PFSK-1 (cell line): ENCODE data around the gene NR3C1.

Source experiments
- FOXP2 ChIP-seq: optimal IDR thresholded peaks from 2 replicates; pipeline ENCODE3; 2011; ENCODE audit warnings: borderline replicate concordance, control low read depth, inconsistent platforms; ENCODE audit not compliant: insufficient read depth; ENCODE audit errors: extremely low read length, extremely low read depth
- POLR2AphosphoS5 ChIP-seq: IDR thresholded peaks from 2 replicates; pipeline ENCODE4 v1.6.1; 2012; ENCODE audit warnings: low read depth, mild to moderate bottlenecking, control low read depth, low read length, moderate library complexity
- SIN3A ChIP-seq: IDR thresholded peaks from 2 replicates; pipeline ENCODE4 v1.6.1; 2012; ENCODE audit warnings: mild to moderate bottlenecking, low read length, moderate library complexity, borderline replicate concordance; ENCODE audit not compliant: insufficient read depth
- TAF1 ChIP-seq: IDR thresholded peaks from 2 replicates; pipeline ENCODE4 v1.6.1; 2012; ENCODE audit warnings: low read length, control low read depth, borderline replicate concordance; ENCODE audit not compliant: insufficient read depth
- TF ChIP-seq, protein P1 (sequence below), 2 experiments: IDR thresholded peaks; 2 replicates each; pipeline versions ENCODE4 v1.6.1 to v1.8.0; 2011 to 2012; ENCODE audit warnings: low read depth in 2 of 2, low read length in 2 of 2, control low read depth in 1 of 2, inconsistent platforms in 1 of 2, mild to moderate bottlenecking in 1 of 2, moderate library complexity in 1 of 2; ENCODE audit not compliant: insufficient read depth in 1 of 2

DNA sequence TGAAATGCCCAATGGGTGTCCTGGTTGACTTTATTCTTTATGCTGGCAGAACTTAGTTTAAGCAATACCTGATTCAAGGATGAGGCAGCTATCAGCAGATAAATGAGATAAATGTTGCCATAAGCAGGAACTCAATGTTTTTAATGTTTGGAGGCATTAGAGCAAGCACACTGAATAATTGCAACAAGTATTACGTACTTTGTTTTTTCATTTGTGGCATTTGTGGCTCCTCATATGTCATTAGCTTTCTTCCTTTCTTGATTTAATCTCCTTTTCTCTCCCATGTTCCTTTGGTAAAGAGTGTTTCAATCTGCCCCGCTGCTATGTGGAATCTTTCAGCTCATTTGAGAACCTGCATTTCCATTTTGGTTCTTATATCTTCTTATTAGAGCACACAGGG lies 6.4 kb upstream of the NR3C1 start:
- no peak for TF ChIP-seq TAF1
- TF ChIP-seq SIN3A: no peak
- TF ChIP-seq, protein P1, sequence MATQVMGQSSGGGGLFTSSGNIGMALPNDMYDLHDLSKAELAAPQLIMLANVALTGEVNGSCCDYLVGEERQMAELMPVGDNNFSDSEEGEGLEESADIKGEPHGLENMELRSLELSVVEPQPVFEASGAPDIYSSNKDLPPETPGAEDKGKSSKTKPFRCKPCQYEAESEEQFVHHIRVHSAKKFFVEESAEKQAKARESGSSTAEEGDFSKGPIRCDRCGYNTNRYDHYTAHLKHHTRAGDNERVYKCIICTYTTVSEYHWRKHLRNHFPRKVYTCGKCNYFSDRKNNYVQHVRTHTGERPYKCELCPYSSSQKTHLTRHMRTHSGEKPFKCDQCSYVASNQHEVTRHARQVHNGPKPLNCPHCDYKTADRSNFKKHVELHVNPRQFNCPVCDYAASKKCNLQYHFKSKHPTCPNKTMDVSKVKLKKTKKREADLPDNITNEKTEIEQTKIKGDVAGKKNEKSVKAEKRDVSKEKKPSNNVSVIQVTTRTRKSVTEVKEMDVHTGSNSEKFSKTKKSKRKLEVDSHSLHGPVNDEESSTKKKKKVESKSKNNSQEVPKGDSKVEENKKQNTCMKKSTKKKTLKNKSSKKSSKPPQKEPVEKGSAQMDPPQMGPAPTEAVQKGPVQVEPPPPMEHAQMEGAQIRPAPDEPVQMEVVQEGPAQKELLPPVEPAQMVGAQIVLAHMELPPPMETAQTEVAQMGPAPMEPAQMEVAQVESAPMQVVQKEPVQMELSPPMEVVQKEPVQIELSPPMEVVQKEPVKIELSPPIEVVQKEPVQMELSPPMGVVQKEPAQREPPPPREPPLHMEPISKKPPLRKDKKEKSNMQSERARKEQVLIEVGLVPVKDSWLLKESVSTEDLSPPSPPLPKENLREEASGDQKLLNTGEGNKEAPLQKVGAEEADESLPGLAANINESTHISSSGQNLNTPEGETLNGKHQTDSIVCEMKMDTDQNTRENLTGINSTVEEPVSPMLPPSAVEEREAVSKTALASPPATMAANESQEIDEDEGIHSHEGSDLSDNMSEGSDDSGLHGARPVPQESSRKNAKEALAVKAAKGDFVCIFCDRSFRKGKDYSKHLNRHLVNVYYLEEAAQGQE (IDR thresholded peaks at IDR 0.05; ENCODE audit: insufficient read depth in 1 of 2, low read depth in 2 of 2, low read length in 2 of 2): no peak
- TF ChIP-seq POLR2AphosphoS5: no peak
- TF ChIP-seq FOXP2: no peak
